Tibial nerve (tissue), 4 donors: ENCODE measurements around the gene MED28. TPM values are rescaled to one million over a fixed set of nuclear protein-coding genes. Genes with fewer than 3 reads are reported as not detected.
A peak's percentile ranks its signal among the peaks of the same experiment; 100 is the strongest.

Experiments
- DNase-seq, 2 donors: peaks; one replicate each; pipeline ENCODE4 v3.0.0-alpha.2; 2019; ENCODE audit warnings: low spot score in 2 of 2
- H3K27ac ChIP-seq, 4 donors: fragments of 200-600 bp; sonication (generic) in 3 of 4; one replicate each; pipeline ENCODE4 v1.5.1; 2017 to 2019; ENCODE audit warnings: mild to moderate bottlenecking in 1 of 4
- H3K27me3 ChIP-seq, 2 donors: fragments of 200-600 bp; sonication (generic) in 1 of 2; one replicate each; pipeline versions ENCODE4 v1.5.1 to v1.6.0; 2017 to 2019
- H3K36me3 ChIP-seq, 3 donors: fragments of 200-600 bp; sonication (generic); one replicate each; pipeline ENCODE4 v1.5.1; 2018 to 2019
- H3K4me1 ChIP-seq, 4 donors: fragments of 200-600 bp; sonication (generic) in 3 of 4; one replicate each; pipeline ENCODE4 v1.5.1; 2017 to 2019
- H3K4me3 ChIP-seq, 4 donors: fragments of 200-600 bp; sonication (generic) in 3 of 4; one replicate each; pipeline ENCODE4 v1.5.1; 2017 to 2019; ENCODE audit warnings: mild to moderate bottlenecking in 1 of 4, moderate library complexity in 1 of 4
- H3K9me3 ChIP-seq, 4 donors: fragments of 200-600 bp; sonication (generic) in 3 of 4; one replicate each; pipeline ENCODE4 v1.5.1; 2017 to 2019
- CTCF ChIP-seq, 5 experiments: fragments of 200-600 bp in 3 of 5; fragments of 450-650 bp in 2 of 5; sonication (generic) in 3 of 5; IDR thresholded peaks; one replicate each; pipeline ENCODE4 v1.5.1; 2016 to 2019; ENCODE audit warnings: antibody characterized with exemption in 5 of 5, mild to moderate bottlenecking in 3 of 5, moderate library complexity in 2 of 5
- EP300 ChIP-seq, 2 donors: sonication (generic); formaldehyde crosslinking; IDR thresholded peaks; one replicate each; pipeline ENCODE4 v1.6.1; 2017; ENCODE audit warnings: antibody characterized with exemption in 2 of 2, mild to moderate bottlenecking in 1 of 2
- POLR2A ChIP-seq, 2 donors: fragments of 450-650 bp; IDR thresholded peaks; one replicate each; pipeline ENCODE4 v1.6.1; 2017; ENCODE audit warnings: antibody characterized with exemption in 2 of 2, mild to moderate bottlenecking in 2 of 2, moderate library complexity in 2 of 2
- WGBS, 2 donors: methylation state at CpG; one replicate each; pipeline ENCODE4 v1.1.5; 2018; 5-methylcytosine and 5-hydroxymethylcytosine counted together
- total RNA-seq, 4 donors: library from RNA; depleted of rRNA; stranded (reverse); fragments of >200 nt; gene quantifications; one replicate each; pipeline ENCODE4 v1.1.0, GENCODE V29; 2016

The MED28 gene
- total RNA-seq, 4 donors from 2014 or later = 12.9 to 19.9 (median 16.2) TPM

- 0 to 1% methylated on average over 42 to 76 of the region's 91 CpGs for WGBS, 2 donors
- peak within 1 kb of the TSS; percentile 79 to 95 (median 92) for H3K27ac ChIP-seq
- no peaks in the 10 kb centered on the region for H3K27me3 ChIP-seq
- H3K36me3 ChIP-seq = peaks cover 2 to 17% (median 2%) of the 10 kb centered on the region in 3 donors
- peaks cover 3 to 47% (median 10%) of the 10 kb centered on the region in 4 donors for H3K4me1 ChIP-seq
- TF ChIP-seq CTCF (IDR thresholded peaks at IDR 0.05) (peak in 1 of 5 experiments; percentile 44), EP300 (IDR thresholded peaks at IDR 0.05) (peak; percentile 49 to 96), POLR2A (IDR thresholded peaks at IDR 0.05) (peak; percentile 78 to 94)
- no peaks in the 10 kb centered on the region for H3K9me3 ChIP-seq
- H3K4me3 ChIP-seq = peak within 1 kb of the TSS; percentile 72 to 87 (median 80)
- peak; percentile 99 to 100 for DNase-seq
Observed at GRCh38 chr4:17576932-17577664, 37.3 kb upstream of the MED28 start, which contains the start of gene LAP3. TSS of gene LAP3 (plus strand) at chr4:17577198. CDS start at chr4:17577466, 268 bp downstream.

GRCh38 chr4:17577665-17578481 is 36.6 kb upstream of the MED28 start:
- peaks cover 2 to 25% (median 4%) of the 10 kb centered on the region in 3 donors for H3K36me3 ChIP-seq
- H3K27ac ChIP-seq = peak overlapping the region; percentile 79 to 95 (median 92)
- DNase-seq = peak in 1 of 2 donors; percentile 28
- H3K27me3 ChIP-seq = no peaks in the 10 kb centered on the region
- H3K4me1 ChIP-seq = peaks cover 3 to 47% (median 10%) of the 10 kb centered on the region in 4 donors
- H3K4me3 ChIP-seq = peak overlapping the region; percentile 72 to 87 (median 80)
- no peak for TF ChIP-seq EP300 (IDR thresholded peaks at IDR 0.05)
- no peak for TF ChIP-seq POLR2A (IDR thresholded peaks at IDR 0.05)
- TF ChIP-seq CTCF (IDR thresholded peaks at IDR 0.05) = no peak
- WGBS, 2 donors = 6 to 12% methylated on average over 15 to 32 of the region's 33 CpGs
- no peaks in the 10 kb centered on the region for H3K9me3 ChIP-seq

- peaks cover 3 to 47% (median 10%) of the 10 kb centered on the region in 4 donors for H3K4me1 ChIP-seq
- no peaks in the 10 kb centered on the region for H3K27me3 ChIP-seq
- 54% methylated on average over 6 of the region's 6 CpGs for WGBS, 2 donors
- DNase-seq = peak in 1 of 2 donors; percentile 8
- no peaks in the 10 kb centered on the region for H3K9me3 ChIP-seq
- TF ChIP-seq POLR2A (IDR thresholded peaks at IDR 0.05) (no peak), EP300 (IDR thresholded peaks at IDR 0.05) (no peak), CTCF (IDR thresholded peaks at IDR 0.05) (no peak)
- H3K4me3 ChIP-seq = peak overlapping the region; percentile 72 to 87 (median 80)
- peaks cover 2 to 31% (median 7%) of the 10 kb centered on the region in 3 donors for H3K36me3 ChIP-seq
- peak overlapping the region; percentile 79 to 95 (median 92) for H3K27ac ChIP-seq
Observed at GRCh38 chr4:17578482-17578891, 36.0 kb upstream of the MED28 start.

- no peak overlapping the region for H3K4me3 ChIP-seq
- DNase-seq = no peak
- peaks cover 3 to 47% (median 10%) of the 10 kb centered on the region in 4 donors for H3K4me1 ChIP-seq
- no peaks in the 10 kb centered on the region for H3K27me3 ChIP-seq
- peaks cover 2 to 56% (median 12%) of the 10 kb centered on the region in 3 donors for H3K36me3 ChIP-seq
- WGBS, 2 donors = 72 to 74% methylated on average over 7 of the region's 7 CpGs
- peak overlapping the region in 2 of 4 donors; percentile 21 to 95 for H3K27ac ChIP-seq
- TF ChIP-seq CTCF (IDR thresholded peaks at IDR 0.05) (no peak), EP300 (IDR thresholded peaks at IDR 0.05) (no peak), POLR2A (IDR thresholded peaks at IDR 0.05) (no peak)
- H3K9me3 ChIP-seq = no peaks in the 10 kb centered on the region
Observed at GRCh38 chr4:17580969-17581368, 33.5 kb upstream of the MED28 start.
